H9 (cell line): Measurements from ENCODE around the gene ALMS1. TPM values are rescaled to one million over a fixed set of nuclear protein-coding genes. Genes with fewer than 3 reads are reported as not detected.

ENCODE experiments used
- DNase-seq: peaks from one replicate; pipeline ENCODE4 v3.0.0-alpha.2; 2017
- H2AFZ ChIP-seq: one replicate; pipeline ENCODE4 v1.6.1; 2013; ENCODE audit warnings: mild to moderate bottlenecking, low read length, control low read depth, moderate library complexity
- H2AK5ac ChIP-seq: 2 replicates; pipeline ENCODE4 v1.6.1; 2013; ENCODE audit warnings: low read length, control low read depth, mixed read lengths; ENCODE audit not compliant: insufficient read length
- H2BK120ac ChIP-seq: one replicate; pipeline ENCODE4 v1.6.1; 2013; ENCODE audit warnings: low read depth, mild to moderate bottlenecking, low read length, control low read depth, inconsistent platforms; ENCODE audit not compliant: poor library complexity, severe bottlenecking
- H2BK12ac ChIP-seq: 2 replicates; pipeline ENCODE4 v1.6.1; 2013; ENCODE audit warnings: low read length, control low read depth, mixed read lengths, low read depth; ENCODE audit not compliant: insufficient read length
- H2BK15ac ChIP-seq: 2 replicates; pipeline ENCODE4 v1.6.1; 2013; ENCODE audit warnings: low read depth, low read length, control low read depth
- H2BK20ac ChIP-seq: one replicate; pipeline ENCODE4 v1.6.1; 2013; ENCODE audit warnings: low read depth, mild to moderate bottlenecking, low read length, control low read depth, inconsistent platforms; ENCODE audit not compliant: poor library complexity, severe bottlenecking
- H2BK5ac ChIP-seq: 2 replicates; pipeline ENCODE4 v1.6.1; 2013; ENCODE audit warnings: low read length, control low read depth, mixed read lengths; ENCODE audit not compliant: insufficient read length
- H3K14ac ChIP-seq: 2 replicates; pipeline ENCODE4 v1.6.1; 2013; ENCODE audit warnings: low read length, control low read depth; ENCODE audit not compliant: insufficient read depth
- H3K18ac ChIP-seq: 2 replicates; pipeline ENCODE4 v1.6.1; 2013; ENCODE audit warnings: low read depth, mild to moderate bottlenecking, mixed read lengths, low read length, control low read depth; ENCODE audit not compliant: insufficient read length
- H3K23ac ChIP-seq: 2 replicates; pipeline ENCODE4 v1.6.1; 2013; ENCODE audit warnings: low read length, control low read depth, mixed read lengths, low read depth; ENCODE audit not compliant: insufficient read length
- H3K23me2 ChIP-seq: 2 replicates; pipeline ENCODE4 v1.6.1; 2013; ENCODE audit warnings: low read depth, mild to moderate bottlenecking, mixed read lengths, low read length, control low read depth; ENCODE audit not compliant: insufficient read length, poor library complexity, severe bottlenecking
- H3K27ac ChIP-seq: 2 replicates; pipeline ENCODE4 v1.5.1; 2013; ENCODE audit warnings: low read length, control low read depth, mixed read lengths, low read depth; ENCODE audit not compliant: insufficient read length
- H3K27me3 ChIP-seq: 2 replicates; pipeline ENCODE4 v1.6.1; 2013; ENCODE audit warnings: low read length, control low read depth, inconsistent platforms; ENCODE audit not compliant: insufficient read depth
- H3K4ac ChIP-seq: 2 replicates; pipeline ENCODE4 v1.6.1; 2013; ENCODE audit warnings: low read depth, mild to moderate bottlenecking, control low read depth, inconsistent platforms, low read length, moderate library complexity
- H3K4me1 ChIP-seq: 2 replicates; pipeline ENCODE4 v1.6.1; 2013; ENCODE audit warnings: low read length, control low read depth, inconsistent platforms; ENCODE audit not compliant: insufficient read depth
- H3K4me2 ChIP-seq: 2 replicates; pipeline ENCODE4 v1.6.1; 2013; ENCODE audit warnings: low read length, control low read depth, mixed read lengths; ENCODE audit not compliant: insufficient read length, insufficient read depth
- H3K56ac ChIP-seq: 2 replicates; pipeline ENCODE4 v1.6.1; 2013; ENCODE audit warnings: low read depth, mild to moderate bottlenecking, mixed read lengths, low read length, control low read depth; ENCODE audit not compliant: insufficient read length
- H3K79me1 ChIP-seq: 2 replicates; pipeline ENCODE4 v1.6.1; 2013; ENCODE audit warnings: low read depth, mild to moderate bottlenecking, moderate library complexity, low read length, control low read depth, inconsistent platforms; ENCODE audit not compliant: insufficient read depth, poor library complexity, severe bottlenecking
- H3K79me2 ChIP-seq: 2 replicates; pipeline ENCODE4 v1.6.1; 2013; ENCODE audit warnings: low read length, control low read depth, inconsistent platforms; ENCODE audit not compliant: insufficient read depth
- H3K9ac ChIP-seq: 2 replicates; pipeline ENCODE4 v1.6.1; 2013; ENCODE audit warnings: low read length, control low read depth, mixed read lengths; ENCODE audit not compliant: insufficient read length; ENCODE audit errors: extremely low read depth
- H3K9me3 ChIP-seq: one replicate; pipeline ENCODE4 v1.6.1; 2013; ENCODE audit warnings: low read depth, low read length, inconsistent platforms; ENCODE audit not compliant: control insufficient read depth
- H3T11ph ChIP-seq: one replicate; pipeline ENCODE4 v1.6.1; 2013; ENCODE audit warnings: mild to moderate bottlenecking, low read length, control low read depth, inconsistent platforms
- H4K20me1 ChIP-seq: one replicate; pipeline ENCODE4 v1.6.1; 2013; ENCODE audit not compliant: control insufficient read depth, insufficient read length, insufficient read depth
- H4K5ac ChIP-seq: 2 replicates; pipeline ENCODE4 v1.6.1; 2013; ENCODE audit warnings: low read depth, mild to moderate bottlenecking, mixed read lengths, low read length, control low read depth; ENCODE audit not compliant: insufficient read length
- H4K8ac ChIP-seq: replicated peaks from 2 replicates; pipeline ENCODE4 v1.6.1; 2013; ENCODE audit warnings: low read length, control low read depth, mixed read lengths, low read depth; ENCODE audit not compliant: insufficient read length
- H4K91ac ChIP-seq: 2 replicates; pipeline ENCODE4 v1.6.1; 2013; ENCODE audit warnings: low read depth, mild to moderate bottlenecking, moderate library complexity, mixed read lengths, low read length, control low read depth; ENCODE audit not compliant: insufficient read length
- H3K27ac Mint-ChIP-seq, 3 experiments: 2 replicates in 2 of 3; 3 replicates in 1 of 3; pipeline ENCODE4 v1.8.0; 2020 to 2021; ENCODE audit warnings: mixed read lengths in 3 of 3, mild to moderate bottlenecking in 1 of 3, moderate library complexity in 1 of 3
- H3K27me3 Mint-ChIP-seq: 2 replicates; pipeline ENCODE4 v1.8.0; 2021; ENCODE audit warnings: low read depth, mild to moderate bottlenecking, moderate library complexity, mixed read lengths
- H3K36me3 Mint-ChIP-seq, 3 experiments: 2 replicates in 2 of 3; 3 replicates in 1 of 3; pipeline ENCODE4 v1.8.0; 2020 to 2021; ENCODE audit warnings: low read depth in 3 of 3, mixed read lengths in 3 of 3; ENCODE audit not compliant: insufficient read depth in 1 of 3
- H3K4me1 Mint-ChIP-seq, 2 experiments: 2 replicates each; pipeline ENCODE4 v1.8.0; 2020; ENCODE audit warnings: mixed read lengths in 2 of 2
- H3K4me3 Mint-ChIP-seq, 2 experiments: 2 replicates in 1 of 2; 3 replicates in 1 of 2; pipeline ENCODE4 v1.8.0; 2020 to 2021; ENCODE audit warnings: mild to moderate bottlenecking in 2 of 2, mixed read lengths in 2 of 2, moderate library complexity in 1 of 2
- H3K9me3 Mint-ChIP-seq, 2 experiments: 2 replicates in 1 of 2; 3 replicates in 1 of 2; pipeline ENCODE4 v1.8.0; 2020; ENCODE audit warnings: mild to moderate bottlenecking in 2 of 2, mixed read lengths in 2 of 2, moderate library complexity in 1 of 2
- CTCF ChIP-seq: fragments of 200-600 bp; sonication (generic); conservative IDR thresholded peaks from 3 replicates; pipeline ENCODE4 v1.8.0; 2021; ENCODE audit warnings: antibody characterized with exemption, mild to moderate bottlenecking
- WGBS: extraction: QIAGEN DNeasy Blood & Tissue Kit; methylation state at CpG from one replicate; pipeline ENCODE4 v1.1.7; 2013; ENCODE audit warnings: missing lambda C conversion rate, low lambda C conversion rate, mixed read lengths; ENCODE audit not compliant: insufficient read length; ENCODE audit errors: extremely low coverage; 5-methylcytosine and 5-hydroxymethylcytosine counted together
- total RNA-seq: library from RNA; stranded (reverse); gene quantifications from 2 replicates; pipeline ENCODE4 v1.2.1, GENCODE V29; 2021

Gene ALMS1
- total RNA-seq, 1 experiment from 2014 or later: 36.2 TPM

- H4K8ac ChIP-seq: no peak overlapping the region
- peaks cover 6% of the 10 kb centered on the region; the same call in 1 of the 2 replicates for H3K79me2 ChIP-seq
- H4K20me1 ChIP-seq: no peaks in the 10 kb centered on the region
- peaks cover 5% of the 10 kb centered on the region for H3K79me1 ChIP-seq
- H3K14ac ChIP-seq: no peak overlapping the region
- no peak overlapping the region for H3K18ac ChIP-seq
- H2BK20ac ChIP-seq: no peak overlapping the region
- 0 out of 7 replicates have a peak overlapping the region, but pooled peaks of 1 of the 3 experiments have one; percentile 12 for H3K27ac Mint-ChIP-seq
- H2BK15ac ChIP-seq: no peak overlapping the region
- H3K4me3 Mint-ChIP-seq: no peak overlapping the region
- no peak overlapping the region for H3K9ac ChIP-seq
- H3K36me3 Mint-ChIP-seq: peaks cover 14 to 26% (median 23%) of the 10 kb centered on the region in 3 experiments; a peak in 6 of 7 replicates
- H3K9me3 Mint-ChIP-seq: peaks cover 5 to 19% of the 10 kb centered on the region in 2 experiments; a peak in 4 of 5 replicates
- no CpG with 5 or more reads among the region's 2 CpGs for WGBS
- H3K27ac ChIP-seq: no peak overlapping the region
- H4K91ac ChIP-seq: no peak overlapping the region
- no peak overlapping the region for H3K23ac ChIP-seq
- H3K56ac ChIP-seq: no peak overlapping the region
- H3K4me1 ChIP-seq: no peaks in the 10 kb centered on the region
- no peaks in the 10 kb centered on the region for H3K23me2 ChIP-seq
- no peak overlapping the region for H3K4me2 ChIP-seq
- no peak overlapping the region for H2AFZ ChIP-seq
- no peak overlapping the region for H2BK12ac ChIP-seq
- H3K27me3 ChIP-seq: no peaks in the 10 kb centered on the region
- H3K9me3 ChIP-seq: no peaks in the 10 kb centered on the region
- no peak overlapping the region for H2BK120ac ChIP-seq
- no peak for DNase-seq
- H3K4ac ChIP-seq: no peak overlapping the region
- H3K27me3 Mint-ChIP-seq: no peaks in the 10 kb centered on the region
- H2AK5ac ChIP-seq: no peak overlapping the region
- no peak for TF ChIP-seq CTCF
- no peak overlapping the region for H2BK5ac ChIP-seq
- H4K5ac ChIP-seq: no peak overlapping the region
- no peak overlapping the region for H3T11ph ChIP-seq
- H3K4me1 Mint-ChIP-seq: no peaks in the 10 kb centered on the region
Observed at GRCh38 chr2:73406996-73407395, 21.4 kb downstream of the ALMS1 start.
